Measurements from ENCODE around the gene SCAPER. TPM values are rescaled to one million over a fixed set of nuclear protein-coding genes. Genes with fewer than 3 reads are reported as not detected.

SCAPER gene
- total and polyA plus RNA-seq, 10 of the 15 experiments (the other 5 are each of a cell fraction or from before 2014, with no cell fraction given) = 1.0 to 7.7 (median 3.9) TPM

DNA sequence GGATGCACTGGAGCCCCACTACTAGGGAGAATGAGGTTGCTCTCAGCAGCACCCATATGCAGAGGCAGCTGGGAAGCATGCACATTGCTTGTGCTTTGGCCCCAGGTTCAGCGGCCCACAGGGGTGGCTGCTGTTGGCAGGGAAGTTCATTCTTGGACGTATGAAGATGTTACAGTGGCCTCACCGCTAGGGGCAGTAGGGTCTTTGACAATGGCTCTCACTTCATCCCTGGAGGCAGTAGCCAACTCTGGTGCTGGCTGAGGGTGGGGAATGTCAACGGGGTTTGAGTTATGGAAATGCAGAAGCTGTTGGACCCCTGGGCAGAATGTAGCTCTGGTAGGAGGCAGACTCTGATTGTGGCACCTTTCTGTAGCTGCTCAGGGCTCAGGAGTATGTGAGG, 279.9 kb downstream of the SCAPER start:
- ChIA-PET POLR2A (no interaction called here), CTCF (interaction anchor here (1.0 to 1.2 kb wide), 4 partner anchors 9 to 210 kb away, joined by 3 to 5 read pairs (median 3); no protein-coding TSS in a partner anchor), RAD21 (ENCODE audit: unreplicated experiment) (no interaction called here), SMC1A (ENCODE audit: uncharacterized antibody, unreplicated experiment) (interaction anchor here (0.9 to 1.4 kb wide), 3 partner anchors 17 to 241 kb away, joined by 3 to 4 read pairs (median 3); no protein-coding TSS in a partner anchor)
- WGBS (ENCODE audit: insufficient coverage, insufficient replicate concordance, low lambda C conversion rate, missing lambda C conversion rate) = 85% methylated on average over 4 of the region's 4 CpGs
- Histone ChIP-seq H3K4me1 (ENCODE audit: control insufficient read depth, insufficient read depth, low read length) (no peaks in the 10 kb centered on the region), H3K4me3 (no peak overlapping the region), H2AFZ (ENCODE audit: control insufficient read depth, low read depth, low read length) (no peak overlapping the region), H4K20me1 (ENCODE audit: control insufficient read depth, insufficient read depth) (no peaks in the 10 kb centered on the region), H3K9me3 (replicated peaks; ENCODE audit: control insufficient read depth, insufficient read depth, low read length) (no peaks in the 10 kb centered on the region; the same call in 2 of the 3 replicates), H3K4me2 (ENCODE audit: control insufficient read depth, insufficient read depth) (no peak overlapping the region), H3K27me3 (replicated peaks in 1 of 2; ENCODE audit: control insufficient read depth in 2 of 2, insufficient read depth in 2 of 2, low read length in 1 of 2) (no peaks in the 10 kb centered on the region), H3K79me2 (ENCODE audit: control insufficient read depth, insufficient read depth, low read length) (no peaks in the 10 kb centered on the region), H3K9ac (ENCODE audit: control insufficient read depth, insufficient read depth, low read length) (no peak overlapping the region), H3K27ac (ENCODE audit: control insufficient read depth, insufficient read depth) (no peak overlapping the region), H3K36me3 (ENCODE audit: control insufficient read depth in 2 of 2, insufficient read depth in 2 of 2, low read length in 1 of 2) (no peaks in the 10 kb centered on the region)
- FAIRE-seq = no peak
- peak; percentile 61 for ATAC-seq
- in situ Hi-C loops (cut with MboI) = no loop called here
- no TSS peak for BruUV-seq (replicated peaks)
- DNase-seq (ENCODE audit: low read depth, low spot score) = no peak
- intact Hi-C loops (cut with micrococcal nuclease; ENCODE audit: unreplicated experiment) = no loop called here
- TF ChIP-seq, protein P1, sequence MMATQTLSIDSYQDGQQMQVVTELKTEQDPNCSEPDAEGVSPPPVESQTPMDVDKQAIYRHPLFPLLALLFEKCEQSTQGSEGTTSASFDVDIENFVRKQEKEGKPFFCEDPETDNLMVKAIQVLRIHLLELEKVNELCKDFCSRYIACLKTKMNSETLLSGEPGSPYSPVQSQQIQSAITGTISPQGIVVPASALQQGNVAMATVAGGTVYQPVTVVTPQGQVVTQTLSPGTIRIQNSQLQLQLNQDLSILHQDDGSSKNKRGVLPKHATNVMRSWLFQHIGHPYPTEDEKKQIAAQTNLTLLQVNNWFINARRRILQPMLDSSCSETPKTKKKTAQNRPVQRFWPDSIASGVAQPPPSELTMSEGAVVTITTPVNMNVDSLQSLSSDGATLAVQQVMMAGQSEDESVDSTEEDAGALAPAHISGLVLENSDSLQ (IDR thresholded peaks at IDR 0.05) = no peak
- TF ChIP-seq SMAD1 (IDR thresholded peaks at IDR 0.05; ENCODE audit: low read depth, partially characterized antibody) (no peak), SUZ12 (IDR thresholded peaks at IDR 0.05; ENCODE audit: unreplicated experiment) (no peak), CTCF (IDR thresholded peaks at IDR 0.05 in 2 of 3, conservative IDR thresholded peaks at IDR 0.05 in 1 of 3; ENCODE audit: control insufficient read depth in 2 of 3, extremely low read depth in 1 of 3, insufficient read depth in 1 of 3, low read depth in 3 of 3, low read length in 3 of 3) (peak in 1 of 3 experiments; percentile 26; a peak in 3 of 6 replicates), MTA2 (IDR thresholded peaks at IDR 0.05; ENCODE audit: low read depth) (no peak)

Data from GM12878 (cell line).